GM12878 (cell line): ENCODE data around the gene C11orf16.

Experiments
- CBX3 ChIP-seq: fragments of 200-600 bp; sonication (generic); IDR thresholded peaks from 2 replicates; pipeline ENCODE4 v1.6.1; 2016; ENCODE audit warnings: low read depth, borderline replicate concordance
- CHD1 ChIP-seq: IDR thresholded peaks from 2 replicates; pipeline ENCODE4 v1.6.1; 2012; ENCODE audit warnings: low read depth, low read length, improper control_type of control experiment
- CTCF ChIP-seq, 3 experiments: IDR thresholded peaks in 2 of 3; conservative IDR thresholded peaks in 1 of 3; 2 replicates each; pipeline ENCODE4 v1.5.1; 2011; ENCODE audit warnings: low read depth in 3 of 3, low read length in 3 of 3, mild to moderate bottlenecking in 3 of 3, control low read depth in 2 of 3, moderate library complexity in 2 of 3, inconsistent platforms in 1 of 3, mixed read lengths in 1 of 3; ENCODE audit not compliant: control insufficient read depth in 2 of 3, insufficient read depth in 1 of 3; ENCODE audit errors: extremely low read depth in 1 of 3
- ELK1 ChIP-seq: IDR thresholded peaks from 2 replicates; pipeline ENCODE4 v1.6.1; 2012; ENCODE audit warnings: low read depth, low read length, improper control_type of control experiment
- EZH2 ChIP-seq: IDR thresholded peaks from 2 replicates; pipeline ENCODE4 v1.6.1; 2012; ENCODE audit warnings: low read depth, mild to moderate bottlenecking, control low read depth, inconsistent platforms, low read length, borderline replicate concordance; ENCODE audit not compliant: control insufficient read depth
- POLR2A ChIP-seq: IDR thresholded peaks from 2 replicates; pipeline ENCODE4 v1.6.1; 2011; ENCODE audit warnings: low read depth, mild to moderate bottlenecking, low read length
- RELA ChIP-seq: fragments of 450-650 bp; IDR thresholded peaks from 2 replicates; pipeline ENCODE4 v1.8.0; 2014; ENCODE audit warnings: borderline replicate concordance; ENCODE audit not compliant: partially characterized antibody
- SREBF2 ChIP-seq: IDR thresholded peaks from 2 replicates; pipeline ENCODE4 v1.6.1; 2012; ENCODE audit warnings: mild to moderate bottlenecking, low read length
- TAF1 ChIP-seq: IDR thresholded peaks from 2 replicates; pipeline ENCODE4 v1.6.1; 2011; ENCODE audit warnings: mild to moderate bottlenecking, low read depth, low read length, borderline replicate concordance
- YY1 ChIP-seq: IDR thresholded peaks from 2 replicates; pipeline ENCODE4 v1.6.1; 2011; ENCODE audit warnings: low read depth, mild to moderate bottlenecking, low read length

GRCh38 chr11:8913961-8914660 is 18.6 kb downstream of the C11orf16 start:
- TF ChIP-seq SREBF2 (no peak), POLR2A (no peak), CTCF (IDR thresholded peaks at IDR 0.05 in 2 of 3, conservative IDR thresholded peaks at IDR 0.05 in 1 of 3; ENCODE audit: control insufficient read depth in 2 of 3, extremely low read depth in 1 of 3, insufficient read depth in 1 of 3, low read depth in 3 of 3, low read length in 3 of 3) (peak; percentile 80 to 83 (median 83)), CBX3 (no peak), YY1 (no peak), ELK1 (no peak), CHD1 (no peak), EZH2 (no peak), TAF1 (no peak), RELA (peak; percentile 32)
